HL-60 (cell line): ENCODE results near the gene ADAM15.

ENCODE experiments used
- CTCF ChIP-seq: IDR thresholded peaks from one replicate; pipeline ENCODE4 v1.5.1; 2011; ENCODE audit warnings: low read length, control low read depth, inconsistent platforms; ENCODE audit not compliant: insufficient read depth
- POLR2AphosphoS5 ChIP-seq: IDR thresholded peaks from 2 replicates; pipeline ENCODE4 v1.6.1; 2012; ENCODE audit warnings: low read depth

GRCh38 chr1:155034318-155035208 is 16.6 kb upstream of the ADAM15 start:
- TF ChIP-seq CTCF = no peak
- no peak for TF ChIP-seq POLR2AphosphoS5
